Ectodermal cell (in vitro differentiated cells): ENCODE results near the gene SNCB.

ENCODE experiments used
- H3K27ac ChIP-seq: 2 replicates; pipeline ENCODE4 v1.7.0; 2013; ENCODE audit warnings: mild to moderate bottlenecking, low read depth, low read length; ENCODE audit not compliant: insufficient read depth, poor library complexity, severe bottlenecking
- H3K27me3 ChIP-seq: 2 replicates; pipeline ENCODE4 v1.7.0; 2013; ENCODE audit warnings: mild to moderate bottlenecking, low read length; ENCODE audit not compliant: insufficient read depth, control insufficient read depth, poor library complexity, severe bottlenecking
- H3K36me3 ChIP-seq: one replicate; pipeline ENCODE4 v1.7.0; 2013; ENCODE audit warnings: low read length; ENCODE audit not compliant: control insufficient read depth, insufficient read depth
- H3K4me1 ChIP-seq: one replicate; pipeline ENCODE4 v1.7.0; 2013; ENCODE audit warnings: low read length; ENCODE audit not compliant: control insufficient read depth, insufficient read depth
- H3K4me3 ChIP-seq: 2 replicates; pipeline ENCODE4 v1.7.0; 2013; ENCODE audit warnings: low read depth, low read length, control low read depth; ENCODE audit not compliant: insufficient read depth
- H3K9me3 ChIP-seq: 2 replicates; pipeline ENCODE4 v1.7.0; 2013; ENCODE audit warnings: mild to moderate bottlenecking, low read length, moderate library complexity; ENCODE audit not compliant: control insufficient read depth
- WGBS, 2 experiments: methylation state at CpG; one replicate each; pipeline ENCODE4 v1.1.7; 2013; ENCODE audit warnings: missing lambda C conversion rate in 2 of 2; 5-methylcytosine and 5-hydroxymethylcytosine counted together

SNCB gene

GRCh38 chr5:176652136-176652535 lies 21.8 kb upstream of the SNCB start:
- H3K27me3 ChIP-seq = peaks cover 3% of the 10 kb centered on the region
- peaks cover 15% of the 10 kb centered on the region for H3K4me1 ChIP-seq
- no peaks in the 10 kb centered on the region for H3K36me3 ChIP-seq
- no peak overlapping the region for H3K27ac ChIP-seq
- H3K4me3 ChIP-seq = no peak overlapping the region
- WGBS, 2 experiments = 79 to 82% methylated on average over 8 of the region's 8 CpGs
- H3K9me3 ChIP-seq = no peaks in the 10 kb centered on the region

GRCh38 chr5:176651472-176651980 lies 21.2 kb upstream of the SNCB start:
- Histone ChIP-seq H3K27ac (no peak overlapping the region), H3K36me3 (no peaks in the 10 kb centered on the region)

GRCh38 chr5:176650354-176650884 lies 20.1 kb upstream of the SNCB start:
- no peaks in the 10 kb centered on the region for H3K36me3 ChIP-seq
- H3K4me1 ChIP-seq = peaks cover 15% of the 10 kb centered on the region
- no peak overlapping the region for H3K27ac ChIP-seq
- H3K27me3 ChIP-seq = peaks cover 3% of the 10 kb centered on the region
- no peak overlapping the region for H3K4me3 ChIP-seq
- H3K9me3 ChIP-seq = no peaks in the 10 kb centered on the region
- 79 to 82% methylated on average over 8 of the region's 8 CpGs for WGBS, 2 experiments

More at GRCh38 chr5:176651472-176651980, 21.2 kb upstream of the SNCB start:
- Histone ChIP-seq H3K4me3 (no peak overlapping the region), H3K4me1 (peaks cover 15% of the 10 kb centered on the region), H3K9me3 (no peaks in the 10 kb centered on the region), H3K27me3 (peaks cover 3% of the 10 kb centered on the region)
- 91% methylated on average over 17 of the region's 17 CpGs for WGBS, 2 experiments

- peaks cover 25% of the 10 kb centered on the region for H3K4me1 ChIP-seq
- H3K9me3 ChIP-seq = no peaks in the 10 kb centered on the region
- H3K36me3 ChIP-seq = no peaks in the 10 kb centered on the region
- H3K27me3 ChIP-seq = peaks cover 3% of the 10 kb centered on the region
- H3K4me3 ChIP-seq = peak overlapping the region; percentile 65
- 88% methylated on average over 15 of the region's 15 CpGs for WGBS, 2 experiments
- H3K27ac ChIP-seq = no peak overlapping the region
Measured at GRCh38 chr5:176648474-176649194, 18.3 kb upstream of the SNCB start.

- H3K9me3 ChIP-seq = no peaks in the 10 kb centered on the region
- peaks cover 25% of the 10 kb centered on the region for H3K4me1 ChIP-seq
- no peak overlapping the region for H3K27ac ChIP-seq
- H3K36me3 ChIP-seq = no peaks in the 10 kb centered on the region
- peaks cover 3% of the 10 kb centered on the region for H3K27me3 ChIP-seq
- H3K4me3 ChIP-seq = peak overlapping the region; percentile 65
- 12 to 13% methylated on average over 20 of the region's 20 CpGs for WGBS, 2 experiments
Measured at GRCh38 chr5:176647843-176648473, 17.6 kb upstream of the SNCB start.

GRCh38 chr5:176647030-176647842 lies 16.9 kb upstream of the SNCB start, which contains the start of gene TSPAN17:
Gene TSPAN17, plus strand, starts transcription at chr5:176647484. Its CDS starts 132 bp downstream, at chr5:176647616.
- WGBS, 2 experiments = 1% methylated on average over 63 of the region's 63 CpGs
- Histone ChIP-seq H3K36me3 (no peaks in the 10 kb centered on the region), H3K4me3 (peak within 1 kb of the TSS; percentile 65), H3K27ac (peak within 1 kb of the TSS; percentile 11), H3K4me1 (peaks cover 25% of the 10 kb centered on the region), H3K27me3 (peaks cover 3% of the 10 kb centered on the region), H3K9me3 (no peaks in the 10 kb centered on the region)

- Histone ChIP-seq H3K4me1 (peaks cover 25% of the 10 kb centered on the region), H3K4me3 (peak overlapping the region; percentile 25), H3K27ac (peak overlapping the region; percentile 11), H3K27me3 (peaks cover 3% of the 10 kb centered on the region), H3K9me3 (no peaks in the 10 kb centered on the region), H3K36me3 (no peaks in the 10 kb centered on the region)
- WGBS, 2 experiments = 64 to 66% methylated on average over 11 of the region's 11 CpGs
Measured at GRCh38 chr5:176646707-176647029, 16.3 kb upstream of the SNCB start.

- Histone ChIP-seq H3K9me3 (no peaks in the 10 kb centered on the region), H3K4me1 (peaks cover 20% of the 10 kb centered on the region), H3K4me3 (no peak overlapping the region), H3K36me3 (no peaks in the 10 kb centered on the region), H3K27ac (no peak overlapping the region), H3K27me3 (peaks cover 3% of the 10 kb centered on the region)
- WGBS, 2 experiments = 95% methylated on average over 7 of the region's 7 CpGs
Measured at GRCh38 chr5:176646049-176646706, 15.8 kb upstream of the SNCB start.

GRCh38 chr5:176644878-176645670 lies 14.7 kb upstream of the SNCB start:
- H3K27ac ChIP-seq = no peak overlapping the region
- H3K4me3 ChIP-seq = no peak overlapping the region
- H3K36me3 ChIP-seq = no peaks in the 10 kb centered on the region
- peaks cover 17% of the 10 kb centered on the region for H3K4me1 ChIP-seq
- no peaks in the 10 kb centered on the region for H3K9me3 ChIP-seq
- 93 to 94% methylated on average over 22 of the region's 22 CpGs for WGBS, 2 experiments
- H3K27me3 ChIP-seq = peaks cover 3% of the 10 kb centered on the region
